ENCODE measurements around the gene FERMT1. TPM values are rescaled to one million over a fixed set of nuclear protein-coding genes. Genes with fewer than 3 reads are reported as not detected.
A peak's percentile ranks its signal among the peaks of the same experiment; 100 is the strongest.

The FERMT1 gene
- polyA plus RNA-seq, 1 donor (not counting 4 experiments of a cell fraction or from before 2014, with no cell fraction given): 134 TPM

DNA sequence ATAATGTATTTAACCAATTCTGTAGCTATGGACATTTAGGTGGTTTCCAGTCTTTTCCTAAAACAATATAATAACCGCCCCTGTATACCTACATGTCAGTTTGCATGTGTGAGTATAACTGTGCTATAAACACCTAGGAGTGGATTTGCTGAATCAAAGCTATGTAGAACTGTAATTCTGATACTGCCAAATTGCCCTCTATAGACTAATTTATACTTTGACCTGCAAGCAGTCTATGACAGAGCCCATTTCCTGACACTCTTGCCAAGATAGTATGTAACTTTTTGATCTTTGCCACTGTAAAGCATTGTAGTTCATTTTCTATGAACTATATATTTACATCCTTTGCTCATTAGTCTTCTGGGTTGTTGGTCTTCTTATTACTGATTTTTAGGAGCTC, 19.5 kb downstream of the FERMT1 start:
- Histone ChIP-seq H3K4me2 (ENCODE audit: control insufficient read depth, extremely low read depth, insufficient read depth, low read depth, low read length) (no peak overlapping the region), H2AFZ (ENCODE audit: control insufficient read depth, low read length) (no peak overlapping the region), H3K9ac (ENCODE audit: control insufficient read depth, extremely low read depth, insufficient read depth, low read length) (no peak overlapping the region), H3K4me1 (ENCODE audit: control insufficient read depth, extremely low read depth, insufficient read depth, low read length) (peaks cover 11% of the 10 kb centered on the region), H3K9me1 (ENCODE audit: control insufficient read depth, extremely low read depth, insufficient read depth, low read length) (no peaks in the 10 kb centered on the region), H3K9me3 (ENCODE audit: control insufficient read depth, low read depth, low read length) (no peaks in the 10 kb centered on the region), H3K27me3 (ENCODE audit: control insufficient read depth, extremely low read depth, insufficient read depth, low read length) (no peaks in the 10 kb centered on the region), H3K4me3 (ENCODE audit: control insufficient read depth in 2 of 3, extremely low read depth in 1 of 3, insufficient read depth in 2 of 3, low read depth in 1 of 3, low read length in 3 of 3) (no peak overlapping the region), H3K36me3 (ENCODE audit: control insufficient read depth in 2 of 2, extremely low read depth in 1 of 2, insufficient read depth in 2 of 2, low read length in 2 of 2) (peaks cover 20 to 34% of the 10 kb centered on the region in 2 experiments), H3K27ac (ENCODE audit: control insufficient read depth, insufficient read depth, low read length) (no peak overlapping the region), H3K79me2 (ENCODE audit: control insufficient read depth, insufficient read depth, low read length) (peaks cover 31% of the 10 kb centered on the region), H4K20me1 (ENCODE audit: control insufficient read depth, extremely low read depth, insufficient read depth, low read length) (no peaks in the 10 kb centered on the region)
- DNase-seq (ENCODE audit: low read depth, low spot score) (no peak), FAIRE-seq (no peak)
- dilution Hi-C loops (cut with MboI; ENCODE audit: extremely low pct_ligation_motif_present, low sequenced_read_pairs): no loop called here
- TF ChIP-seq, protein P1, sequence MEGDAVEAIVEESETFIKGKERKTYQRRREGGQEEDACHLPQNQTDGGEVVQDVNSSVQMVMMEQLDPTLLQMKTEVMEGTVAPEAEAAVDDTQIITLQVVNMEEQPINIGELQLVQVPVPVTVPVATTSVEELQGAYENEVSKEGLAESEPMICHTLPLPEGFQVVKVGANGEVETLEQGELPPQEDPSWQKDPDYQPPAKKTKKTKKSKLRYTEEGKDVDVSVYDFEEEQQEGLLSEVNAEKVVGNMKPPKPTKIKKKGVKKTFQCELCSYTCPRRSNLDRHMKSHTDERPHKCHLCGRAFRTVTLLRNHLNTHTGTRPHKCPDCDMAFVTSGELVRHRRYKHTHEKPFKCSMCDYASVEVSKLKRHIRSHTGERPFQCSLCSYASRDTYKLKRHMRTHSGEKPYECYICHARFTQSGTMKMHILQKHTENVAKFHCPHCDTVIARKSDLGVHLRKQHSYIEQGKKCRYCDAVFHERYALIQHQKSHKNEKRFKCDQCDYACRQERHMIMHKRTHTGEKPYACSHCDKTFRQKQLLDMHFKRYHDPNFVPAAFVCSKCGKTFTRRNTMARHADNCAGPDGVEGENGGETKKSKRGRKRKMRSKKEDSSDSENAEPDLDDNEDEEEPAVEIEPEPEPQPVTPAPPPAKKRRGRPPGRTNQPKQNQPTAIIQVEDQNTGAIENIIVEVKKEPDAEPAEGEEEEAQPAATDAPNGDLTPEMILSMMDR (optimal IDR thresholded peaks at IDR 0.05 in 1 of 3, IDR thresholded peaks at IDR 0.05 in 1 of 3, conservative IDR thresholded peaks at IDR 0.05 in 1 of 3; ENCODE audit: extremely low read depth in 1 of 3, insufficient read depth in 2 of 3, low read length in 3 of 3): no peak
- no peak for TF ChIP-seq EZH2 (IDR thresholded peaks at IDR 0.05; ENCODE audit: low read length)

DNA sequence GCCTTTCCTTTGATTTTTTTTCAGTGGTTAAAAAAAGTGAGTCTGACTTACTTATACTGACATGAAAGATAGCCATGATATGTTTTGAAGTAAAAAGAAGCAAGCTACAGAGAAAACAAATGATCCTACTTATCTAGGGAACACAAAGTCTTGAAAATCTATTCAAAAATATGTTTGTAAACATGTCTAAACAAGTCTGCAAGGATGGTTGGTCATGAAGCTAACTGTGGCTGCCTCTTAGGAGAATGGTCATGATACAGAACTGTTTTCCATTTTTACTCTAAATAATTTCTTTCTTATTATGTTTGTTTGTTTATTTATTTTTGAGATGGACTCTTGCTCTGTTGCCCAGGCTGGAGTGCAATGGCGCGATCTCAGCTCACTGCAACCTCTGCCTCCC, 21.5 kb downstream of the FERMT1 start:
- Histone ChIP-seq H3K9me1 (ENCODE audit: control insufficient read depth, extremely low read depth, insufficient read depth, low read length) (no peaks in the 10 kb centered on the region), H3K79me2 (ENCODE audit: control insufficient read depth, insufficient read depth, low read length) (peaks cover 28% of the 10 kb centered on the region), H4K20me1 (ENCODE audit: control insufficient read depth, extremely low read depth, insufficient read depth, low read length) (no peaks in the 10 kb centered on the region), H3K4me2 (ENCODE audit: control insufficient read depth, extremely low read depth, insufficient read depth, low read depth, low read length) (peak overlapping the region; percentile 6), H2AFZ (ENCODE audit: control insufficient read depth, low read length) (no peak overlapping the region), H3K4me3 (ENCODE audit: control insufficient read depth in 2 of 3, extremely low read depth in 1 of 3, insufficient read depth in 2 of 3, low read depth in 1 of 3, low read length in 3 of 3) (no peak overlapping the region), H3K9ac (ENCODE audit: control insufficient read depth, extremely low read depth, insufficient read depth, low read length) (no peak overlapping the region), H3K27me3 (ENCODE audit: control insufficient read depth, extremely low read depth, insufficient read depth, low read length) (no peaks in the 10 kb centered on the region), H3K36me3 (ENCODE audit: control insufficient read depth in 2 of 2, extremely low read depth in 1 of 2, insufficient read depth in 2 of 2, low read length in 2 of 2) (peaks cover 20 to 32% of the 10 kb centered on the region in 2 experiments), H3K9me3 (ENCODE audit: control insufficient read depth, low read depth, low read length) (no peaks in the 10 kb centered on the region), H3K4me1 (ENCODE audit: control insufficient read depth, extremely low read depth, insufficient read depth, low read length) (peaks cover 11% of the 10 kb centered on the region), H3K27ac (ENCODE audit: control insufficient read depth, insufficient read depth, low read length) (peak overlapping the region; percentile 22)
- FAIRE-seq: no peak
- no peak for DNase-seq (ENCODE audit: low read depth, low spot score)
- dilution Hi-C loops (cut with MboI; ENCODE audit: extremely low pct_ligation_motif_present, low sequenced_read_pairs): no loop called here
- TF ChIP-seq, protein P1 (optimal IDR thresholded peaks at IDR 0.05 in 1 of 3, IDR thresholded peaks at IDR 0.05 in 1 of 3, conservative IDR thresholded peaks at IDR 0.05 in 1 of 3; ENCODE audit: extremely low read depth in 1 of 3, insufficient read depth in 2 of 3, low read length in 3 of 3): no peak
- TF ChIP-seq EZH2 (IDR thresholded peaks at IDR 0.05; ENCODE audit: low read length): no peak

Data from keratinocyte (primary cell).